K562 (cell line): ENCODE measurements around the gene COPS9. TPM values are rescaled to one million over a fixed set of nuclear protein-coding genes. Genes with fewer than 3 reads are reported as not detected.

ENCODE experiments used
- CCNT2 ChIP-seq: IDR thresholded peaks from 2 replicates; pipeline ENCODE4 v1.6.1; 2011; ENCODE audit warnings: borderline replicate concordance, low read depth, mild to moderate bottlenecking, moderate library complexity, mixed read lengths, low read length; ENCODE audit not compliant: insufficient read length; ENCODE audit errors: extremely low read depth
- ELF1 ChIP-seq: fragments of 200-800 bp; sonication (Bioruptor generic); IDR thresholded peaks from 2 replicates; pipeline ENCODE4 v1.6.1; 2016; ENCODE audit warnings: missing genetic modification characterization, missing compliant biosample characterization
- FOS ChIP-seq: IDR thresholded peaks from 3 replicates; pipeline ENCODE4 v1.6.1; 2011; ENCODE audit not compliant: insufficient read length; ENCODE audit errors: extremely low read depth
- KDM2B ChIP-seq: fragments of 250-450 bp; sonication (Bioruptor Pico); IDR thresholded peaks from 2 replicates; pipeline ENCODE4 v1.8.0; 2021; ENCODE audit warnings: mild to moderate bottlenecking, moderate library complexity
- LEF1 ChIP-seq: fragments of 450-650 bp; IDR thresholded peaks from 2 replicates; pipeline ENCODE4 v1.6.1; 2016; ENCODE audit warnings: mild to moderate bottlenecking
- PHF8 ChIP-seq: fragments of 200-600 bp; sonication (generic); IDR thresholded peaks from 2 replicates; pipeline ENCODE4 v1.6.1; 2012; ENCODE audit warnings: mixed run types, mild to moderate bottlenecking, inconsistent platforms, low read length, moderate library complexity, borderline replicate concordance
- PKNOX1 ChIP-seq: fragments of 450-650 bp; IDR thresholded peaks from 2 replicates; pipeline ENCODE4 v1.6.1; 2016
- RNF2 ChIP-seq: sonication (generic); IDR thresholded peaks from 2 replicates; pipeline ENCODE4 v1.6.1; 2016
- SUPT5H ChIP-seq: fragments of 450-650 bp; IDR thresholded peaks from 2 replicates; pipeline ENCODE4 v1.6.1; 2016
- TAF1 ChIP-seq: IDR thresholded peaks from 2 replicates; pipeline ENCODE4 v1.6.1; 2011; ENCODE audit warnings: mild to moderate bottlenecking, low read length, moderate library complexity; ENCODE audit not compliant: insufficient read depth, control insufficient read depth, severe bottlenecking; ENCODE audit errors: extremely low read depth
- THAP12 ChIP-seq: fragments of 250-450 bp; sonication (Bioruptor Pico); IDR thresholded peaks from 2 replicates; pipeline ENCODE4 v1.9.0; 2021; ENCODE audit warnings: mild to moderate bottlenecking, inconsistent platforms
- TOE1 ChIP-seq, 2 experiments: fragments of 450-650 bp in 1 of 2; sonication (generic) in 1 of 2; formaldehyde crosslinking in 1 of 2; IDR thresholded peaks; 2 replicates each; pipeline versions ENCODE4 v1.7.1 to v1.8.0; 2016 to 2022; ENCODE audit warnings: borderline replicate concordance in 2 of 2, mild to moderate bottlenecking in 2 of 2, antibody characterized with exemption in 1 of 2, inconsistent platforms in 1 of 2, low read depth in 1 of 2, missing genetic modification reagents in 1 of 2, moderate library complexity in 1 of 2
- ZFP36 ChIP-seq: fragments of 150-350 bp; IDR thresholded peaks from 2 replicates; pipeline ENCODE4 v1.6.1; 2018; ENCODE audit warnings: low read length, low read depth; ENCODE audit not compliant: partially characterized antibody
- polyA plus RNA-seq, 8 experiments: library from polyadenylated mRNA; depleted of rRNA in 4 of 8; stranded (reverse) in 5 of 8; unstranded in 3 of 8; fragments of >200 nt; fragmentation: Nextera tagmentation in 2 of 8; fragmentation: Illumina TruSeq in 1 of 8; extraction: Ambion mirVana in 2 of 8; extraction: Trizol in 1 of 8; gene quantifications; 2 replicates each; pipeline versions ENCODE4 v1.2.1 to v1.2.3, GENCODE V29; 2011 to 2014; ENCODE audit warnings: inconsistent platforms in 1 of 8, missing spikeins in 1 of 8
- total RNA-seq, 7 experiments: library from RNA; depleted of rRNA in 6 of 7; stranded (reverse); fragments of >200 nt in 6 of 7; fragmentation: Illumina TruSeq in 2 of 7; extraction: Trizol in 2 of 7; gene quantifications; 2 replicates each; pipeline versions ENCODE4 v1.2.1 to v1.2.3, GENCODE V29; 2011 to 2021; ENCODE audit warnings: low replicate concordance in 1 of 7
- TF ChIP-seq, protein P1 (sequence below): fragments of 200-400 bp; formaldehyde crosslinking; IDR thresholded peaks from 2 replicates; pipeline ENCODE4 v1.6.1; 2017; ENCODE audit warnings: mild to moderate bottlenecking, low read depth, low read length, moderate library complexity
- TF ChIP-seq, protein P2 (sequence below): fragments of 250-450 bp; sonication (Bioruptor Pico); IDR thresholded peaks from 2 replicates; pipeline ENCODE4 v1.4.0; 2020; ENCODE audit warnings: mild to moderate bottlenecking, moderate library complexity
- TF ChIP-seq, protein P3 (sequence below): fragments of 450-650 bp; formaldehyde crosslinking; IDR thresholded peaks from 2 replicates; pipeline ENCODE4 v1.4.0; 2020; ENCODE audit warnings: mild to moderate bottlenecking, mixed read lengths

The COPS9 gene
- total and polyA plus RNA-seq, 9 of the 15 experiments (the other 6 are each of a cell fraction or from before 2014, with no cell fraction given), result 55.0 to 281 (median 99.9) TPM

- TF ChIP-seq LEF1 (no peak), PHF8 (peak; percentile 66; the same call in 1 of the 2 replicates), ZFP36 (no peak), SUPT5H (peak; percentile 67), RNF2 (no peak), KDM2B (no peak), TOE1 (IDR thresholded peaks at IDR 0.05; ENCODE audit: borderline replicate concordance) (no peak), TOE1 (CRISPR knock-in tag; IDR thresholded peaks at IDR 0.05; ENCODE audit: borderline replicate concordance, low read depth) (no peak), CCNT2 (no peak), ELF1 (tag) (peak; percentile 83), TAF1 (peak; percentile 63), THAP12 (CRISPR knock-in tag) (peak; percentile 99), PKNOX1 (no peak), FOS (no peak)
- TF ChIP-seq, protein P1, sequence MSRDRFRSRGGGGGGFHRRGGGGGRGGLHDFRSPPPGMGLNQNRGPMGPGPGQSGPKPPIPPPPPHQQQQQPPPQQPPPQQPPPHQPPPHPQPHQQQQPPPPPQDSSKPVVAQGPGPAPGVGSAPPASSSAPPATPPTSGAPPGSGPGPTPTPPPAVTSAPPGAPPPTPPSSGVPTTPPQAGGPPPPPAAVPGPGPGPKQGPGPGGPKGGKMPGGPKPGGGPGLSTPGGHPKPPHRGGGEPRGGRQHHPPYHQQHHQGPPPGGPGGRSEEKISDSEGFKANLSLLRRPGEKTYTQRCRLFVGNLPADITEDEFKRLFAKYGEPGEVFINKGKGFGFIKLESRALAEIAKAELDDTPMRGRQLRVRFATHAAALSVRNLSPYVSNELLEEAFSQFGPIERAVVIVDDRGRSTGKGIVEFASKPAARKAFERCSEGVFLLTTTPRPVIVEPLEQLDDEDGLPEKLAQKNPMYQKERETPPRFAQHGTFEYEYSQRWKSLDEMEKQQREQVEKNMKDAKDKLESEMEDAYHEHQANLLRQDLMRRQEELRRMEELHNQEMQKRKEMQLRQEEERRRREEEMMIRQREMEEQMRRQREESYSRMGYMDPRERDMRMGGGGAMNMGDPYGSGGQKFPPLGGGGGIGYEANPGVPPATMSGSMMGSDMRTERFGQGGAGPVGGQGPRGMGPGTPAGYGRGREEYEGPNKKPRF, result no peak
- TF ChIP-seq, protein P2, sequence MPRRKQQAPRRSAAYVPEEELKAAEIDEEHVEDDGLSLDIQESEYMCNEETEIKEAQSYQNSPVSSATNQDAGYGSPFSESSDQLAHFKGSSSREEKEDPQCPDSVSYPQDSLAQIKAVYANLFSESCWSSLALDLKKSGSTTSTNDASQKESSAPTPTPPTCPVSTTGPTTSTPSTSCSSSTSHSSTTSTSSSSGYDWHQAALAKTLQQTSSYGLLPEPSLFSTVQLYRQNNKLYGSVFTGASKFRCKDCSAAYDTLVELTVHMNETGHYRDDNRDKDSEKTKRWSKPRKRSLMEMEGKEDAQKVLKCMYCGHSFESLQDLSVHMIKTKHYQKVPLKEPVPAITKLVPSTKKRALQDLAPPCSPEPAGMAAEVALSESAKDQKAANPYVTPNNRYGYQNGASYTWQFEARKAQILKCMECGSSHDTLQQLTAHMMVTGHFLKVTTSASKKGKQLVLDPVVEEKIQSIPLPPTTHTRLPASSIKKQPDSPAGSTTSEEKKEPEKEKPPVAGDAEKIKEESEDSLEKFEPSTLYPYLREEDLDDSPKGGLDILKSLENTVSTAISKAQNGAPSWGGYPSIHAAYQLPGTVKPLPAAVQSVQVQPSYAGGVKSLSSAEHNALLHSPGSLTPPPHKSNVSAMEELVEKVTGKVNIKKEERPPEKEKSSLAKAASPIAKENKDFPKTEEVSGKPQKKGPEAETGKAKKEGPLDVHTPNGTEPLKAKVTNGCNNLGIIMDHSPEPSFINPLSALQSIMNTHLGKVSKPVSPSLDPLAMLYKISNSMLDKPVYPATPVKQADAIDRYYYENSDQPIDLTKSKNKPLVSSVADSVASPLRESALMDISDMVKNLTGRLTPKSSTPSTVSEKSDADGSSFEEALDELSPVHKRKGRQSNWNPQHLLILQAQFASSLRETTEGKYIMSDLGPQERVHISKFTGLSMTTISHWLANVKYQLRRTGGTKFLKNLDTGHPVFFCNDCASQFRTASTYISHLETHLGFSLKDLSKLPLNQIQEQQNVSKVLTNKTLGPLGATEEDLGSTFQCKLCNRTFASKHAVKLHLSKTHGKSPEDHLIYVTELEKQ, result no peak
- TF ChIP-seq, protein P3, sequence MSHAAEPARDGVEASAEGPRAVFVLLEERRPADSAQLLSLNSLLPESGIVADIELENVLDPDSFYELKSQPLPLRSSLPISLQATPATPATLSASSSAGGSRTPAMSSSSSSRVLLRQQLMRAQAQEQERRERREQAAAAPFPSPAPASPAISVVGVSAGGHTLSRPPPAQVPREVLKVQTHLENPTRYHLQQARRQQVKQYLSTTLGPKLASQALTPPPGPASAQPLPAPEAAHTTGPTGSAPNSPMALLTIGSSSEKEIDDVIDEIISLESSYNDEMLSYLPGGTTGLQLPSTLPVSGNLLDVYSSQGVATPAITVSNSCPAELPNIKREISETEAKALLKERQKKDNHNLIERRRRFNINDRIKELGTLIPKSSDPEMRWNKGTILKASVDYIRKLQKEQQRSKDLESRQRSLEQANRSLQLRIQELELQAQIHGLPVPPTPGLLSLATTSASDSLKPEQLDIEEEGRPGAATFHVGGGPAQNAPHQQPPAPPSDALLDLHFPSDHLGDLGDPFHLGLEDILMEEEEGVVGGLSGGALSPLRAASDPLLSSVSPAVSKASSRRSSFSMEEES, result no peak
Observed at GRCh38 chr2:240136013-240136670, at the start of gene COPS9 (continued).
